Upper lobe of left lung (tissue), 6 donors: Measurements from ENCODE around the gene PTGIS. TPM values are rescaled to one million over a fixed set of nuclear protein-coding genes. Genes with fewer than 3 reads are reported as not detected.

Source experiments
- ATAC-seq, 2 donors: fragments of 200-7000 bp; cut with Tn5 transposase; one replicate each; pipeline ENCODE4 v1.9.1; 2022; ENCODE audit warnings: mild to moderate bottlenecking in 2 of 2, moderate library complexity in 2 of 2; ENCODE audit not compliant: low FRiP score in 2 of 2
- DNase-seq, 2 donors: peaks; one replicate each; pipeline ENCODE4 v3.0.0-alpha.2; 2019 to 2020
- H3K27ac ChIP-seq, 4 donors: fragments of 200-600 bp; sonication (generic); one replicate each; pipeline ENCODE4 v1.5.1; 2016 to 2019
- H3K27me3 ChIP-seq, 4 donors: fragments of 200-600 bp; sonication (generic); one replicate each; pipeline ENCODE4 v1.5.1; 2017 to 2019
- H3K36me3 ChIP-seq, 4 donors: fragments of 200-600 bp; sonication (generic); one replicate each; pipeline ENCODE4 v1.5.1; 2016 to 2019
- H3K4me1 ChIP-seq, 4 donors: fragments of 200-600 bp; sonication (generic); one replicate each; pipeline ENCODE4 v1.5.1; 2018 to 2019
- H3K4me3 ChIP-seq, 4 donors: fragments of 200-600 bp; sonication (generic); one replicate each; pipeline ENCODE4 v1.5.1; 2017 to 2019; ENCODE audit warnings: mild to moderate bottlenecking in 2 of 4, moderate library complexity in 1 of 4
- H3K9me3 ChIP-seq, 4 donors: fragments of 200-600 bp; sonication (generic); one replicate each; pipeline ENCODE4 v1.5.1; 2018 to 2019
- EP300 ChIP-seq, 4 donors: sonication (generic); formaldehyde crosslinking; IDR thresholded peaks; one replicate each; pipeline ENCODE4 v1.5.1; 2017; ENCODE audit warnings: antibody characterized with exemption in 4 of 4, control low read depth in 2 of 4
- POLR2A ChIP-seq, 4 donors: fragments of 450-650 bp; IDR thresholded peaks; one replicate each; pipeline ENCODE4 v1.5.1; 2016 to 2017; ENCODE audit warnings: antibody characterized with exemption in 4 of 4, mild to moderate bottlenecking in 2 of 4
- POLR2AphosphoS5 ChIP-seq, 2 donors: sonication (generic); formaldehyde crosslinking; IDR thresholded peaks; one replicate each; pipeline ENCODE4 v1.5.1; 2017; ENCODE audit warnings: antibody characterized with exemption in 2 of 2
- WGBS, 2 donors: methylation state at CpG; one replicate each; pipeline ENCODE4 v1.1.5; 2017 to 2018; 5-methylcytosine and 5-hydroxymethylcytosine counted together
- total RNA-seq, 6 donors: library from RNA; depleted of rRNA in 4 of 6; stranded (reverse); fragments of >200 nt in 4 of 6; gene quantifications; one replicate each; pipeline versions ENCODE4 v1.1.0 to v1.2.1, GENCODE V29; 2016 to 2021
- TF ChIP-seq, protein P1 (sequence below), 6 experiments: fragments of 450-650 bp in 4 of 6; fragments of 200-600 bp in 2 of 6; sonication (generic) in 2 of 6; IDR thresholded peaks; one replicate each; pipeline ENCODE4 v1.5.1; 2016 to 2019; ENCODE audit warnings: antibody characterized with exemption in 6 of 6
- donor health status: DM: no; HTN: no; CAD: no; lungs with moderate emphysema.
- donor health status: DM: no; HTN: yes; CAD: no; lungs with severe emphysema.

The PTGIS gene
- total RNA-seq, 6 donors from 2014 or later, result 8.2 to 71.4 (median 18.4) TPM

DNA sequence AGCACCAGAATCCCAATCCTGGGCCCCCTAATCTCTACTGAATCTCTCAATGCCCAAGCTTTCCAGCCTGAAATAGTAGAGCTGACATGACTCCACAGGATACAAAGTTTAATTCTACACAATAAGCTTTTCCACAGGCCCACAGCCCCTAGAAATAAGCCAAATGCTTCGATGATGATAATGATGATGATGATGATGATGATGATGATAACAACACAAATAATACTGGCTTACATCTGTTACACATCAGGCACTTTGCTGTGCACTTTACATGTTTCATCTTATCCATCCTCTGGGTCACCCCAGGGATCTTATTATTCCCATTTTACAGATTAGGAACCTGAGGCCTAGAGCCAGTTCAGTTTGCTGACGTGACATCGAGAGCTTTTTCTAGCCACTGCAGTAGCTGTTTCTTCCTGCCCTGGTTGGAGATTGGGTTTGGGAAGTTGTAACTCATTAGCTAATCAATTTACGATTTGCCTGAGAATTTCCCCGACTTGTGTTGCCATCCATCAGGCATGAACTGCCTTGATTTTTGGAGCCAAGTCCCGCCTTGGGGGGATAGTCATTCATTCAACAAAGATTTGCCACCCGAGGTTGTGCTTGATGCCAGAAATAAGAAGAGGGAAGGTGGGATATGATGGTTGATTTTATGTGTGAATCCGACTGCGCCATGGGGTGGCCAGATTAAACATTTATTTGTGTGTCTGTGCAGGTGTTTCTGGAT is 105.9 kb downstream of the PTGIS start:
- ATAC-seq, result no peak
- H3K27me3 ChIP-seq, result no peaks in the 10 kb centered on the region
- no peak overlapping the region for H3K4me3 ChIP-seq
- no peak overlapping the region for H3K27ac ChIP-seq
- no peaks in the 10 kb centered on the region for H3K36me3 ChIP-seq
- DNase-seq, result no peak
- H3K4me1 ChIP-seq, result no peaks in the 10 kb centered on the region
- no peaks in the 10 kb centered on the region for H3K9me3 ChIP-seq
- TF ChIP-seq EP300 (IDR thresholded peaks at IDR 0.05) (no peak), POLR2AphosphoS5 (IDR thresholded peaks at IDR 0.05) (no peak), POLR2A (IDR thresholded peaks at IDR 0.05) (no peak)
- TF ChIP-seq, protein P1, sequence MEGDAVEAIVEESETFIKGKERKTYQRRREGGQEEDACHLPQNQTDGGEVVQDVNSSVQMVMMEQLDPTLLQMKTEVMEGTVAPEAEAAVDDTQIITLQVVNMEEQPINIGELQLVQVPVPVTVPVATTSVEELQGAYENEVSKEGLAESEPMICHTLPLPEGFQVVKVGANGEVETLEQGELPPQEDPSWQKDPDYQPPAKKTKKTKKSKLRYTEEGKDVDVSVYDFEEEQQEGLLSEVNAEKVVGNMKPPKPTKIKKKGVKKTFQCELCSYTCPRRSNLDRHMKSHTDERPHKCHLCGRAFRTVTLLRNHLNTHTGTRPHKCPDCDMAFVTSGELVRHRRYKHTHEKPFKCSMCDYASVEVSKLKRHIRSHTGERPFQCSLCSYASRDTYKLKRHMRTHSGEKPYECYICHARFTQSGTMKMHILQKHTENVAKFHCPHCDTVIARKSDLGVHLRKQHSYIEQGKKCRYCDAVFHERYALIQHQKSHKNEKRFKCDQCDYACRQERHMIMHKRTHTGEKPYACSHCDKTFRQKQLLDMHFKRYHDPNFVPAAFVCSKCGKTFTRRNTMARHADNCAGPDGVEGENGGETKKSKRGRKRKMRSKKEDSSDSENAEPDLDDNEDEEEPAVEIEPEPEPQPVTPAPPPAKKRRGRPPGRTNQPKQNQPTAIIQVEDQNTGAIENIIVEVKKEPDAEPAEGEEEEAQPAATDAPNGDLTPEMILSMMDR (IDR thresholded peaks at IDR 0.05), result no peak
- WGBS, 2 donors, result 85 to 87% methylated on average over 9 of the region's 9 CpGs

DNA sequence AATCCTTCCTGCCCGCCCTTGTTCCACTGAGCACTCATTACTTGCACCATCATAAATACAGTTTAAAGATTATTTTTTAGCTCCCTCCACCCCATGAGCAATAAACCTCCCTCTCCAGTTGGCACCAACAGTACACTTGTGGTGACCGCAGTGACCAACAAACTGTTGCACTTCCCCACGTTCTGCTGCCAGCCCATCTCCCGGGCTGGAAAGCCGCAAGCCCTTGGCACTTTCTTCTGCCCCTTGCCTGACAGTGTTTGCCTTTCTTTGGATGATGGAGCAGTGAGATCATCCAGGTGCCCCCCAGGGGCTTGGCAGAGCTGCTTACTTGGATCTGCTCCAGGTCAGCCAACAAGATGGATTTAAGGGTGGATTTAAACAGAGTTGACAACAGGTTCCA is 107.0 kb downstream of the PTGIS start:
- no peak for ATAC-seq
- no peaks in the 10 kb centered on the region for H3K36me3 ChIP-seq
- no peak for DNase-seq
- H3K27ac ChIP-seq, result no peak overlapping the region
- WGBS, 2 donors, result 80 to 85% methylated on average over 5 of the region's 5 CpGs
- no peak overlapping the region for H3K4me3 ChIP-seq
- TF ChIP-seq POLR2AphosphoS5 (IDR thresholded peaks at IDR 0.05) (no peak), POLR2A (IDR thresholded peaks at IDR 0.05) (no peak), EP300 (IDR thresholded peaks at IDR 0.05) (no peak)
- TF ChIP-seq, protein P1 (IDR thresholded peaks at IDR 0.05), result no peak
- no peaks in the 10 kb centered on the region for H3K27me3 ChIP-seq
- H3K4me1 ChIP-seq, result no peaks in the 10 kb centered on the region
- no peaks in the 10 kb centered on the region for H3K9me3 ChIP-seq

DNA sequence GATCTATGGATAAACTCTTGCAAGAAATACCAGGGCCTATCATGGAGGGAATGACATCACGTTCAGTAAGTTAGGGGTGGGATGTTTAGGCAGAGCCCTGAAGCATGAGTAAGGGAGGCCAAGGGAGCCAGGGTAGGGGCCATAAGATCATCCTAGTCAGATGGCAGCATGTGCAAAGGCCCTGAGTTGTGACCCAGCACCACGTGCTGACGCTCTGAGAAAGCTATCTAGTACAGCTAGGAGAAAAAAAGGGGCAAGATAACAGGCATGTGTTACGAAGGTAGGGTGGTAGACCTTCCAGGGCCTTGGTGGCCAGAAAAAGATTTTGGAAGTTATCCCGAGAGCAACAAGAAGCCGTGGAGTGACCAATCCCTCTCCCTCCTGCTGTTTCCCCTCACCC is 107.8 kb downstream of the PTGIS start:
- Histone ChIP-seq H3K4me1 (no peaks in the 10 kb centered on the region), H3K36me3 (no peaks in the 10 kb centered on the region), H3K27me3 (no peaks in the 10 kb centered on the region), H3K4me3 (no peak overlapping the region), H3K9me3 (no peaks in the 10 kb centered on the region), H3K27ac (no peak overlapping the region)
- TF ChIP-seq, protein P1 (IDR thresholded peaks at IDR 0.05), result no peak
- no peak for ATAC-seq
- WGBS, 2 donors, result 80 to 84% methylated on average over 6 of the region's 6 CpGs
- DNase-seq, result no peak

DNA sequence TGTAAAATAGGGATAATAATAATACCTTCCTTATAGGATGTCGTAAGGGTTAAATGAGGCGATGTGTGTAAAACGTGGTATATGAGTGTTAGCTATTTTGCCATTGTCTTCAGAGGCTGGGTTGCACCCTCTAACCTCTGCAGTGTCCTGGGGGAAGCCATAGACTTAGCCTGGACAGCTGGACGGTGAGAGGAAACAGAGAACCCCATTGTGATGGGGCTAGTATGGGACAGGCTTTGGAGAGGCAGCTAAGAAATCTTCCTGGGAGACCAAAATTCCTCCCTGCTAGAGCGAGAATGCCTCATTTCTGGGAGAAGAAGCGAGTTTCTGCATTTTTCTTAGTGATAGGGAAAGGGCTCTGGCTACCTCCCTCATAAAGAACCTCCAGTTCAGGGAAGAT is 108.3 kb downstream of the PTGIS start:
- TF ChIP-seq POLR2AphosphoS5 (IDR thresholded peaks at IDR 0.05) (no peak), POLR2A (IDR thresholded peaks at IDR 0.05) (no peak), EP300 (IDR thresholded peaks at IDR 0.05) (no peak)
- TF ChIP-seq, protein P1 (IDR thresholded peaks at IDR 0.05), result no peak
- 70 to 78% methylated on average over 6 of the region's 6 CpGs for WGBS, 2 donors
- DNase-seq, result no peak

DNA sequence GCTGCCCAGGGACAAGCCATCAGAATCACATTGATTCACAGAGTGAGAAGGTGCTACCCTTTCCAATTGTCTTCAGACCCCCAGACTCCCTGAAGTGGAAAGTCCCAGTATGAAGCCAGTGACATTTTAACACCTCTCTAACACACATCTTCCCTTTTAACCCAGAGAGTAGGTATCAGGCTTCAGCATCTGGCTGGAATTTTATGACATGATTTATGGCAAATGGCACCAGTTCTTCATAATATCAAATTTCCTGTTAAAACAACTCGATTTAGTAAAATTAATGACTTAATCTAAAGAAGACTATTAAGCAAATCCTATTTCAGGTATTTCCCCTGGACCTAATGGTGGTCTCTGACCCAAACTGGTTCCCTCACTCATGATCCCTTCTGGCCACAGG is 110.5 kb downstream of the PTGIS start:
- no peak for ATAC-seq
- WGBS, 2 donors, result 29 to 57% methylated on average over 1 of the region's 1 CpG
- TF ChIP-seq POLR2A (IDR thresholded peaks at IDR 0.05), result no peak
- no peak for TF ChIP-seq POLR2AphosphoS5 (IDR thresholded peaks at IDR 0.05)
- TF ChIP-seq EP300 (IDR thresholded peaks at IDR 0.05), result no peak
- TF ChIP-seq, protein P1 (IDR thresholded peaks at IDR 0.05), result no peak

More for the DNA sequence above, 108.3 kb downstream of the PTGIS start:
- H3K27ac ChIP-seq, result no peak overlapping the region
- H3K4me3 ChIP-seq, result no peak overlapping the region
- H3K4me1 ChIP-seq, result no peaks in the 10 kb centered on the region
- H3K9me3 ChIP-seq, result no peaks in the 10 kb centered on the region
- no peak for ATAC-seq
- H3K36me3 ChIP-seq, result no peaks in the 10 kb centered on the region
- no peaks in the 10 kb centered on the region for H3K27me3 ChIP-seq

More for the DNA sequence above, 110.5 kb downstream of the PTGIS start:
- no peak overlapping the region for H3K27ac ChIP-seq
- H3K27me3 ChIP-seq, result no peaks in the 10 kb centered on the region
- no peak overlapping the region for H3K4me3 ChIP-seq
- no peaks in the 10 kb centered on the region for H3K9me3 ChIP-seq
- H3K36me3 ChIP-seq, result no peaks in the 10 kb centered on the region
- no peak for DNase-seq
- H3K4me1 ChIP-seq, result no peaks in the 10 kb centered on the region
